Tibial nerve (tissue), 4 donors: ENCODE results near the gene SH3GL1. TPM values are rescaled to one million over a fixed set of nuclear protein-coding genes. Genes with fewer than 3 reads are reported as not detected.

Experiments
- DNase-seq, 2 donors: peaks; one replicate each; pipeline ENCODE4 v3.0.0-alpha.2; 2019; ENCODE audit warnings: low spot score in 2 of 2
- H3K27ac ChIP-seq, 4 donors: fragments of 200-600 bp; sonication (generic) in 3 of 4; one replicate each; pipeline ENCODE4 v1.5.1; 2017 to 2019; ENCODE audit warnings: mild to moderate bottlenecking in 1 of 4
- H3K27me3 ChIP-seq, 2 donors: fragments of 200-600 bp; sonication (generic) in 1 of 2; one replicate each; pipeline versions ENCODE4 v1.5.1 to v1.6.0; 2017 to 2019
- H3K36me3 ChIP-seq, 3 donors: fragments of 200-600 bp; sonication (generic); one replicate each; pipeline ENCODE4 v1.5.1; 2018 to 2019
- H3K4me1 ChIP-seq, 4 donors: fragments of 200-600 bp; sonication (generic) in 3 of 4; one replicate each; pipeline ENCODE4 v1.5.1; 2017 to 2019
- H3K4me3 ChIP-seq, 4 donors: fragments of 200-600 bp; sonication (generic) in 3 of 4; one replicate each; pipeline ENCODE4 v1.5.1; 2017 to 2019; ENCODE audit warnings: mild to moderate bottlenecking in 1 of 4, moderate library complexity in 1 of 4
- H3K9me3 ChIP-seq, 4 donors: fragments of 200-600 bp; sonication (generic) in 3 of 4; one replicate each; pipeline ENCODE4 v1.5.1; 2017 to 2019
- CTCF ChIP-seq, 5 experiments: fragments of 200-600 bp in 3 of 5; fragments of 450-650 bp in 2 of 5; sonication (generic) in 3 of 5; IDR thresholded peaks; one replicate each; pipeline ENCODE4 v1.5.1; 2016 to 2019; ENCODE audit warnings: antibody characterized with exemption in 5 of 5, mild to moderate bottlenecking in 3 of 5, moderate library complexity in 2 of 5
- EP300 ChIP-seq, 2 donors: sonication (generic); formaldehyde crosslinking; IDR thresholded peaks; one replicate each; pipeline ENCODE4 v1.6.1; 2017; ENCODE audit warnings: antibody characterized with exemption in 2 of 2, mild to moderate bottlenecking in 1 of 2
- POLR2A ChIP-seq, 2 donors: fragments of 450-650 bp; IDR thresholded peaks; one replicate each; pipeline ENCODE4 v1.6.1; 2017; ENCODE audit warnings: antibody characterized with exemption in 2 of 2, mild to moderate bottlenecking in 2 of 2, moderate library complexity in 2 of 2
- WGBS, 2 donors: methylation state at CpG; one replicate each; pipeline ENCODE4 v1.1.5; 2018; 5-methylcytosine and 5-hydroxymethylcytosine counted together
- total RNA-seq, 4 donors: library from RNA; depleted of rRNA; stranded (reverse); fragments of >200 nt; gene quantifications; one replicate each; pipeline ENCODE4 v1.1.0, GENCODE V29; 2016

The SH3GL1 gene
- total RNA-seq, 4 donors from 2014 or later = 35.0 to 64.8 (median 52.9) TPM

GRCh38 chr19:4365791-4366665 lies 34.3 kb downstream of the SH3GL1 start:
- TF ChIP-seq CTCF (IDR thresholded peaks at IDR 0.05) = no peak
- H3K4me3 ChIP-seq = no peak overlapping the region
- no peaks in the 10 kb centered on the region for H3K27me3 ChIP-seq
- 86 to 91% methylated on average over 15 to 17 of the region's 19 CpGs for WGBS, 2 donors
- no peaks in the 10 kb centered on the region for H3K9me3 ChIP-seq
- H3K4me1 ChIP-seq = peaks cover 0 to 52% (median 38%) of the 10 kb centered on the region in 4 donors
- H3K27ac ChIP-seq = peak overlapping the region in 1 of 4 donors; percentile 56
- DNase-seq = no peak
- H3K36me3 ChIP-seq = peaks cover 5 to 58% (median 24%) of the 10 kb centered on the region in 3 donors

GRCh38 chr19:4365341-4365740 lies 35.0 kb downstream of the SH3GL1 start:
- H3K4me1 ChIP-seq = peaks cover 0 to 45% (median 31%) of the 10 kb centered on the region in 4 donors
- DNase-seq = no peak
- no peaks in the 10 kb centered on the region for H3K27me3 ChIP-seq
- WGBS, 2 donors = 91 to 92% methylated on average over 3 to 11 of the region's 16 CpGs
- no peak overlapping the region for H3K4me3 ChIP-seq
- H3K27ac ChIP-seq = peak overlapping the region in 1 of 4 donors; percentile 56
- TF ChIP-seq CTCF (IDR thresholded peaks at IDR 0.05) (no peak), POLR2A (IDR thresholded peaks at IDR 0.05) (no peak), EP300 (IDR thresholded peaks at IDR 0.05) (no peak)
- H3K9me3 ChIP-seq = no peaks in the 10 kb centered on the region
- peaks cover 5 to 64% (median 24%) of the 10 kb centered on the region in 3 donors for H3K36me3 ChIP-seq

- Histone ChIP-seq H3K4me3 (no peak overlapping the region), H3K27ac (peak overlapping the region in 1 of 4 donors; percentile 38), H3K4me1 (peaks cover 0 to 38% (median 15%) of the 10 kb centered on the region in 4 donors), H3K36me3 (peaks cover 5 to 80% (median 24%) of the 10 kb centered on the region in 3 donors), H3K27me3 (no peaks in the 10 kb centered on the region), H3K9me3 (no peaks in the 10 kb centered on the region)
- 89% methylated on average over 21 to 26 of the region's 26 CpGs for WGBS, 2 donors
- no peak for DNase-seq
- no peak for TF ChIP-seq CTCF (IDR thresholded peaks at IDR 0.05)
- TF ChIP-seq POLR2A (IDR thresholded peaks at IDR 0.05) = no peak
- TF ChIP-seq EP300 (IDR thresholded peaks at IDR 0.05) = no peak
These were observed 36.6 kb downstream of the SH3GL1 start for GRCh38 chr19:4363571-4364304.

- Histone ChIP-seq H3K4me3 (no peak overlapping the region), H3K27ac (peak overlapping the region in 1 of 4 donors; percentile 38), H3K27me3 (no peaks in the 10 kb centered on the region), H3K4me1 (peaks cover 0 to 31% (median 8%) of the 10 kb centered on the region in 4 donors), H3K36me3 (peaks cover 5 to 88% (median 24%) of the 10 kb centered on the region in 3 donors), H3K9me3 (no peaks in the 10 kb centered on the region)
- no peak for DNase-seq
- TF ChIP-seq CTCF (IDR thresholded peaks at IDR 0.05) = no peak
- no peak for TF ChIP-seq POLR2A (IDR thresholded peaks at IDR 0.05)
- TF ChIP-seq EP300 (IDR thresholded peaks at IDR 0.05) = no peak
- 76 to 77% methylated on average over 12 to 18 of the region's 22 CpGs for WGBS, 2 donors
These were observed 37.4 kb downstream of the SH3GL1 start for GRCh38 chr19:4362831-4363545.
